SU-DHL-6 (cell line): ENCODE measurements around the gene GPR68.

Source experiments
- H2AFZ ChIP-seq: fragments of 200-600 bp; sonication (generic); 2 replicates; pipeline ENCODE4 v1.6.1; 2014; ENCODE audit warnings: low read depth, mild to moderate bottlenecking, moderate library complexity, mixed read lengths, antibody characterized with exemption, low read length; ENCODE audit not compliant: severe bottlenecking
- H3F3A ChIP-seq: fragments of 200-600 bp; shearing (Covaris generic); 2 replicates; pipeline ENCODE4 v1.6.0; 2016; ENCODE audit warnings: antibody characterized with exemption, mild to moderate bottlenecking; ENCODE audit not compliant: insufficient read depth
- H3K27ac ChIP-seq: fragments of 200-600 bp; sonication (generic); 2 replicates; pipeline ENCODE4 v1.5.1; 2016; ENCODE audit warnings: low read depth, mild to moderate bottlenecking, low read length, moderate library complexity, mixed read lengths
- H3K27me3 ChIP-seq: fragments of 200-600 bp; sonication (generic), shearing (Covaris generic); 2 replicates; pipeline ENCODE4 v1.6.0; 2014; ENCODE audit warnings: mild to moderate bottlenecking, low read length
- H3K36me3 ChIP-seq: fragments of 200-600 bp; sonication (generic); 2 replicates; pipeline ENCODE4 v1.6.1; 2014; ENCODE audit warnings: mild to moderate bottlenecking, low read length, mixed read lengths
- H3K4me2 ChIP-seq: fragments of 300-600, 200-600 bp; shearing (Covaris generic), sonication (generic); 2 replicates; pipeline ENCODE4 v1.6.0; 2014; ENCODE audit warnings: low read length, low read depth, mild to moderate bottlenecking; ENCODE audit not compliant: poor library complexity, severe bottlenecking
- H3K4me3 ChIP-seq: fragments of 200-600 bp; sonication (generic); 2 replicates; pipeline ENCODE4 v1.5.1; 2014; ENCODE audit warnings: antibody characterized with exemption, low read length, mild to moderate bottlenecking, mixed read lengths; ENCODE audit not compliant: insufficient read depth, poor library complexity, severe bottlenecking
- H3K79me2 ChIP-seq: fragments of 200-600 bp; sonication (generic); 2 replicates; pipeline ENCODE4 v1.6.1; 2014; ENCODE audit warnings: mild to moderate bottlenecking, low read length, moderate library complexity; ENCODE audit not compliant: insufficient read depth
- H3K9ac ChIP-seq: fragments of 200-600 bp; sonication (generic); 2 replicates; pipeline ENCODE4 v1.7.0; 2014; ENCODE audit warnings: mild to moderate bottlenecking, low read length
- H3K9me2 ChIP-seq: fragments of 200-600 bp; sonication (generic); replicated peaks from 2 replicates; pipeline ENCODE4 v1.6.1; 2014; ENCODE audit warnings: low read length; ENCODE audit not compliant: insufficient read depth
- H3K9me3 ChIP-seq: fragments of 200-600 bp; sonication (generic); 2 replicates; pipeline ENCODE4 v1.6.1; 2014; ENCODE audit warnings: low read length, mixed read lengths; ENCODE audit not compliant: insufficient read depth
- H4K20me1 ChIP-seq: fragments of 200-600 bp; sonication (generic); 2 replicates; pipeline ENCODE4 v1.6.1; 2014; ENCODE audit warnings: low read depth, mild to moderate bottlenecking, antibody characterized with exemption, low read length, moderate library complexity, mixed read lengths
- EZH2phosphoT487 ChIP-seq: fragments of 200-600 bp; sonication (generic), shearing (Covaris generic); conservative IDR thresholded peaks from 2 replicates; pipeline ENCODE4 v1.6.1; 2018; ENCODE audit warnings: mild to moderate bottlenecking, antibody characterized with exemption, low read length, moderate library complexity, mixed read lengths
- TF ChIP-seq, protein P1 (sequence below): fragments of 200-600 bp; sonication (generic); IDR thresholded peaks from one replicate; pipeline ENCODE4 v1.5.1; 2017; ENCODE audit warnings: antibody characterized with exemption, mild to moderate bottlenecking, low read length, moderate library complexity; ENCODE audit not compliant: insufficient read depth, poor library complexity, severe bottlenecking

Gene GPR68

DNA sequence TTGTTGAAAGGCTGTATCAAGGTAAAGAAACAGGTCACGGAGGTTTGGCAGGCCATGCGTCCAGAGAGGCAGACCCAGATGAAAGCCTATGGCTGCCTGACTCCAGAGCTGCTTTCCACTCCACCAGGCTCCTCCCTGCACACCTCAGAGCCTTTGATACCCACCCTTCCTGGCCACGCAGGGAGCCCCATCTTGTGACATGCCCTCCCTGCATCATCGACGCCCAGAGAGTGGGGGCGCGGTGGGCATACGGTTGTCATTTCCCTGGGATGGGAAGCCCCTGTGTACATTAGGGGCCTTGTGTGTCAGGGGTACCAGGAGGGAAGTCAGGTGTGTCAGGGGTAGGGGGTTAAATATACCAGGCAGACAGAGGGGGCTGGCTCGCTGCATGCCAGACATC is 30.3 kb upstream of the GPR68 start:
- Histone ChIP-seq H3K27ac (no peak overlapping the region), H3K4me3 (no peak overlapping the region), H3K9ac (no peak overlapping the region), H3K4me2 (no peak overlapping the region), H3K79me2 (no peaks in the 10 kb centered on the region), H4K20me1 (no peaks in the 10 kb centered on the region), H2AFZ (no peak overlapping the region), H3K27me3 (no peaks in the 10 kb centered on the region), H3F3A (0 out of 2 replicates have a peak, but pooled peaks cover 5% of the 10 kb centered on the region), H3K9me2 (no peaks in the 10 kb centered on the region), H3K9me3 (no peaks in the 10 kb centered on the region), H3K36me3 (peaks cover 20% of the 10 kb centered on the region)
- TF ChIP-seq EZH2phosphoT487: no peak
- TF ChIP-seq, protein P1, sequence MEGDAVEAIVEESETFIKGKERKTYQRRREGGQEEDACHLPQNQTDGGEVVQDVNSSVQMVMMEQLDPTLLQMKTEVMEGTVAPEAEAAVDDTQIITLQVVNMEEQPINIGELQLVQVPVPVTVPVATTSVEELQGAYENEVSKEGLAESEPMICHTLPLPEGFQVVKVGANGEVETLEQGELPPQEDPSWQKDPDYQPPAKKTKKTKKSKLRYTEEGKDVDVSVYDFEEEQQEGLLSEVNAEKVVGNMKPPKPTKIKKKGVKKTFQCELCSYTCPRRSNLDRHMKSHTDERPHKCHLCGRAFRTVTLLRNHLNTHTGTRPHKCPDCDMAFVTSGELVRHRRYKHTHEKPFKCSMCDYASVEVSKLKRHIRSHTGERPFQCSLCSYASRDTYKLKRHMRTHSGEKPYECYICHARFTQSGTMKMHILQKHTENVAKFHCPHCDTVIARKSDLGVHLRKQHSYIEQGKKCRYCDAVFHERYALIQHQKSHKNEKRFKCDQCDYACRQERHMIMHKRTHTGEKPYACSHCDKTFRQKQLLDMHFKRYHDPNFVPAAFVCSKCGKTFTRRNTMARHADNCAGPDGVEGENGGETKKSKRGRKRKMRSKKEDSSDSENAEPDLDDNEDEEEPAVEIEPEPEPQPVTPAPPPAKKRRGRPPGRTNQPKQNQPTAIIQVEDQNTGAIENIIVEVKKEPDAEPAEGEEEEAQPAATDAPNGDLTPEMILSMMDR: no peak

DNA sequence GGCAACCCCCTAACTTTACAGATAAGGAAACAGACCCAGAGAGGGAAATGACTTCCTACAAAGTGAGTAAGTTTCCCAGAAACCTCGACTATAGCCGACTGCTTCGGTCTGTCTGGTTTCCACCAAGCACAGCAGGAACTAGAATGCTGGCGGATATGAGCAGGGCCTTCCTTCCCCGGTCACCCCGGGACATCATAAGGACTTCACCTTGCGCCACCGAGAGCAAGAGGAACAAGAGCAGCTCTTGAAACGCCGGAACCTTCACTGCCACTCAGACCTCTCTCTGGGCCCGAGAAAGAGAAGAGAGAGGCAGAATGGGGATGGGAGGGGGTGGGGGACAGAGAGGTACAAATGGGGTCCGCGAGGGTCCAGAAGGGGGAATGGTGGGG is 29.4 kb upstream of the GPR68 start:
- Histone ChIP-seq H3F3A (0 out of 2 replicates have a peak, but pooled peaks cover 5% of the 10 kb centered on the region), H3K27me3 (no peaks in the 10 kb centered on the region), H3K4me3 (no peak overlapping the region), H3K27ac (no peak overlapping the region), H3K36me3 (peaks cover 20% of the 10 kb centered on the region), H2AFZ (no peak overlapping the region), H3K79me2 (no peaks in the 10 kb centered on the region), H4K20me1 (no peaks in the 10 kb centered on the region), H3K9me3 (no peaks in the 10 kb centered on the region), H3K9ac (no peak overlapping the region), H3K9me2 (no peaks in the 10 kb centered on the region), H3K4me2 (no peak overlapping the region)
- TF ChIP-seq EZH2phosphoT487: no peak
- TF ChIP-seq, protein P1: no peak

DNA sequence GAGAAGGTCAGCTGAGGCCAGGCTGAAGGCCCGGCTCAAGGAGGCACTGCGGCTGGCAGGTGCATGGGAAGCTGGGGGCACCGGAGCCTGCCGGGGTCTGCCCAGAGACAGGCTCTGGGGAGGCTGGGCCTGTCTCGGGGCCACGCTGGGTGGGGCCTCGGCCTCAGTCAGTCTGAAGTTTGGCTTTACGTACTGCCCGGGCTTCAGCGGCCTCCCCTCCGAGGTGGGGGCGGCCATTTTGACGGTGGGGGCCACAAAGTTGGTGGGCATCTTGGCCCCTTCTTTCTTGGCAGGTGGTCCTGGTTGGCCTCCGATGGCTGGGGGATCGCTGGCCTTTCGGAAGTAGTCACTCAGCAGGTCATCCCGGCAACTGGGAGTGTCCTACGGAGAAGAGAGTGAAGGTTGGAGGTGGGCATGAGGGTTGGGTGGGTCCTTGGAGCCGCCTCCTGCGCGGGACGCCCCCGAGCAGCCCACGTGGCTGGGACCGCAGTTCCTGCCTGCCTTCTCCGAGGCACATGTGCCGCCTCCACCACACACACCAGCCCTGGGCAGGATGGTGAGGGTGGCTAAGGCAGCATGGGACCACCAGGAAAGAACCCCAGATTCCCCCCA is 28.9 kb upstream of the GPR68 start:
- no peak overlapping the region for H3K4me3 ChIP-seq
- H2AFZ ChIP-seq: no peak overlapping the region
- H3K9me3 ChIP-seq: no peaks in the 10 kb centered on the region
- no peak for TF ChIP-seq EZH2phosphoT487
- TF ChIP-seq, protein P1: no peak
- H3K9me2 ChIP-seq: no peaks in the 10 kb centered on the region
- no peaks in the 10 kb centered on the region for H4K20me1 ChIP-seq
- peaks cover 17% of the 10 kb centered on the region for H3K36me3 ChIP-seq
- no peaks in the 10 kb centered on the region for H3K27me3 ChIP-seq
- H3K27ac ChIP-seq: no peak overlapping the region
- no peaks in the 10 kb centered on the region for H3K79me2 ChIP-seq
- H3K9ac ChIP-seq: no peak overlapping the region
- H3K4me2 ChIP-seq: no peak overlapping the region
- H3F3A ChIP-seq: 0 out of 2 replicates have a peak, but pooled peaks cover 5% of the 10 kb centered on the region
